GM13977 (cell line): ENCODE data around the gene KLHL29.

Experiments used
- DNase-seq: peaks from one replicate; pipeline ENCODE4 v3.0.0; 2012; ENCODE audit warnings: low spot score
- CTCF ChIP-seq: IDR thresholded peaks from 2 replicates; pipeline ENCODE4 v1.5.1; 2012; ENCODE audit warnings: mild to moderate bottlenecking, control low read depth; ENCODE audit not compliant: insufficient read depth; ENCODE audit errors: extremely low read depth, missing control alignments
- in situ Hi-C: fragments of 300-500 bp; cut with MboI; formaldehyde crosslinking; loops from one replicate; pipeline ENCODE4 v1.12.0; 2022; ENCODE audit warnings: low sequenced_read_pairs, low pct_unique_long_range_greater_than_20kb, mixed read lengths, inconsistent platforms; ENCODE audit not compliant: unreplicated experiment

The KLHL29 gene

DNA sequence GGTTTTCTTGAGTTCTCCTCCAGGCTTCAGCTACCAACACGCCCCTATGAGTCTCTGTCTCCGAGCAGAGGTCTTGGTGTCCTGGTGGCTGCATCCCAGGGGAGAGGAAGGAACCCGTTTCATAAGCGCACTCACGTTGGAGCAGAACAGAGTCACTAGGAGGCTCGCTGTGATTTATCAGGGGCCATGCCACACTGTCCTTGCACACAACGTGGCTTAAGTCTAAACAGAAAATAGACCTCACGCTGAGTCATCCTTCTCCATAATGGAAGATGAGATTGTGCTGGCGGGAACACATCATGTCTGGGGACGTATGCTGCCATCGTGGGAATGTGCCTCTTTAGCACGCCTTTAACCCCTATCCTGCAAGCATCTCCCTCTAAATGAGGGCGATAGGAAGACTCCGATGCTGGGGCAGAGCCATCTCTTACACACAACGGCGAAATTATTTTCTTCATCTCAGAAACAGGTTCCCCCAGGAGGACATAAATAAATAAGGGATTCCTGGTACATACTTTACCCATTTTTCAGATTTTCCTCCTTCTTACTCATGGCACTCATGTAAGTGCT lies 211.4 kb downstream of the KLHL29 start:
- TF ChIP-seq CTCF: no peak
- no peak for DNase-seq
- in situ Hi-C loops: no loop called here

- TF ChIP-seq CTCF: no peak
- in situ Hi-C loops: no loop called here
- no peak for DNase-seq
Measured at GRCh38 chr2:23597687-23598086, 212.7 kb downstream of the KLHL29 start.

DNA sequence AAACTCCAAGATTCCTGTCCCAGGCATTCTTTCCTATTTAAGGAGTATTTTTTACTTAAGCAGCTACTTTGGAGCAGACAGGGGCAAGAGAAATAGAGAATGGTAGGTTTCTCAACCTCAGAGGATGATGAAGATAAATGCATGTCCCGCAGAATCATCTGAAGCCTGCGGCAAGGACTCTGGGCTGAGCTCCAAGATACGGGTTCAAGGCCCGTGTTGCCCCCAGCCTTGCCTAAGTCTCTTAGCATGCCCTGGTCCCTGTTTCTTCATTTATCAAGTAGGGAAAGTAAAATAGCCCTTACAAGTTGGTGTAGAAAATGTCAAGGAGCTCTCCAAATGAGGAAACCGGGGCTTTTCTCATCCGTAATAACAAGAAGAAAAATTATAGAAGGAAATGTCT lies 214.0 kb downstream of the KLHL29 start:
- no peak for DNase-seq
- in situ Hi-C loops: no loop called here
- TF ChIP-seq CTCF: no peak

GRCh38 chr2:23599667-23600066 lies 214.7 kb downstream of the KLHL29 start:
- in situ Hi-C loops: no loop called here
- no peak for TF ChIP-seq CTCF
- DNase-seq: no peak

GRCh38 chr2:23600346-23600745 lies 215.4 kb downstream of the KLHL29 start:
- DNase-seq: no peak
- TF ChIP-seq CTCF: no peak
- in situ Hi-C loops: no loop called here

GRCh38 chr2:23601301-23601965 lies 216.5 kb downstream of the KLHL29 start:
- in situ Hi-C loops: no loop called here
- no peak for TF ChIP-seq CTCF
- no peak for DNase-seq
